ENCODE measurements around the gene DKK3. TPM values are rescaled to one million over a fixed set of nuclear protein-coding genes. Genes with fewer than 3 reads are reported as not detected.

DKK3 gene
- total and polyA plus RNA-seq, 2 of the 13 experiments (the other 11 are each of a cell fraction or from before 2014, with no cell fraction given), result 0.09 to 0.67 TPM

GRCh38 chr11:11946878-11947277, 61.5 kb downstream of the DKK3 start:
- FAIRE-seq (no peak), DNase-seq (ENCODE audit: low spot score) (no peak), ATAC-seq (no peak)
- no peak overlapping the region for H3K9ac ChIP-seq (ENCODE audit: insufficient read depth, low read depth, low read length)
- TF ChIP-seq POLR2AphosphoS2 (IDR thresholded peaks at IDR 0.05; ENCODE audit: low read depth, low read length) (no peak), ZNF18 (CRISPR knock-in tag; IDR thresholded peaks at IDR 0.05; ENCODE audit: insufficient replicate concordance) (no peak), ARID4A (CRISPR knock-in tag; IDR thresholded peaks at IDR 0.05; ENCODE audit: borderline replicate concordance) (no peak), MEIS2 (CRISPR knock-in tag; IDR thresholded peaks at IDR 0.05) (no peak), ZNF274 (CRISPR knock-in tag; IDR thresholded peaks at IDR 0.05) (no peak), ZNF776 (CRISPR knock-in tag; IDR thresholded peaks at IDR 0.05) (no peak)
- no peak overlapping the region for H3K4me3 ChIP-seq (replicated peaks in 1 of 3; ENCODE audit: insufficient read depth in 1 of 3, low read depth in 2 of 3, low read length in 3 of 3)
- no TSS peak for BruUV-seq (replicated peaks)
- in situ Hi-C loops (cut with HindIII; ENCODE audit: extremely low pct_ligation_motif_present, low pct_unique_long_range_greater_than_20kb), result no loop called here
- H3K9me3 ChIP-seq (ENCODE audit: low read length), result no peaks in the 10 kb centered on the region
- WGBS (ENCODE audit: low lambda C conversion rate), result 95% methylated on average over 2 of the region's 2 CpGs
- H3K36me3 ChIP-seq (replicated peaks in 1 of 2; ENCODE audit: control insufficient read depth in 1 of 2, insufficient read depth in 2 of 2, low read length in 2 of 2), result peaks cover 8 to 24% of the 10 kb centered on the region in 2 experiments
- H3K27me3 ChIP-seq (ENCODE audit: control insufficient read depth in 1 of 2, insufficient read depth in 2 of 2, low read length in 2 of 2), result no peaks in the 10 kb centered on the region
- H3K79me2 ChIP-seq (ENCODE audit: insufficient read depth, low read length), result no peaks in the 10 kb centered on the region
- H3K4me2 ChIP-seq (ENCODE audit: low read depth, low read length), result no peak overlapping the region
- ChIA-PET POLR2A (no interaction called here), CTCF (ENCODE audit: low intra/inter-chr PET ratio, low total read pairs) (no interaction called here)
- peaks cover 3% of the 10 kb centered on the region; the same call in 1 of the 2 replicates for H4K20me1 ChIP-seq (ENCODE audit: insufficient read depth, low read length)
- intact Hi-C loops (cut with micrococcal nuclease; ENCODE audit: unreplicated experiment), result no loop called here
- no peak overlapping the region for H2AFZ ChIP-seq (ENCODE audit: low read length)
- no peak overlapping the region for H3K27ac ChIP-seq (ENCODE audit: extremely low read length, insufficient read depth, low read length)
- peaks cover 17% of the 10 kb centered on the region for H3K4me1 ChIP-seq (ENCODE audit: insufficient read depth, low read length)

All from HepG2 (cell line).